T-cell (primary cell): ENCODE data around the gene VMP1. TPM values are rescaled to one million over a fixed set of nuclear protein-coding genes. Genes with fewer than 3 reads are reported as not detected.

Source experiments
- ATAC-seq, 4 experiments: fragments of 200-7000 bp in 3 of 4; fragments of 150-1000 bp in 1 of 4; cut with Tn5 transposase; replicated peaks in 1 of 4; 1 replicate in 3 of 4; 2 replicates in 1 of 4; pipeline ENCODE4 v1.10.0; 2021; ENCODE audit warnings: moderate library complexity in 3 of 4, mild to moderate bottlenecking in 2 of 4, moderate number of reproducible peaks in 1 of 4
- CTCF ChIA-PET, 2 donors: fragments of 300-600 bp; sonication (Branson Sonifier 250); formaldehyde crosslinking; loops; one replicate each; lab custom pipeline; 2022; ENCODE audit warnings: antibody characterized with exemption in 2 of 2; lab: Charles Lee
- POLR2A ChIA-PET, 2 donors: fragments of 300-600 bp; sonication (Branson Sonifier 250); formaldehyde crosslinking; loops; one replicate each; lab custom pipeline; 2022; ENCODE audit warnings: antibody characterized with exemption in 2 of 2; lab: Charles Lee
- DNase-seq, 35 experiments: peaks; one replicate each; pipeline versions ENCODE4 v3.0.0 to v3.0.0-alpha.2; 2013 to 2023
- H3K27ac ChIP-seq: one replicate; pipeline ENCODE4 v1.5.1; 2013; ENCODE audit warnings: low read length
- H3K27me3 ChIP-seq, 2 experiments: replicated peaks in 1 of 2; 1 replicate in 1 of 2; 2 replicates in 1 of 2; pipeline versions ENCODE4 v1.6.1 to v1.7.0; 2013; ENCODE audit warnings: low read length in 1 of 2, mixed read lengths in 1 of 2; ENCODE audit not compliant: control insufficient read depth in 2 of 2, insufficient read depth in 2 of 2; ENCODE audit errors: extremely low read depth in 1 of 2
- H3K36me3 ChIP-seq, 2 donors: 1 replicate in 1 of 2; 2 replicates in 1 of 2; pipeline versions ENCODE4 v1.6.1 to v1.7.0; 2013; ENCODE audit warnings: low read length in 1 of 2; ENCODE audit not compliant: control insufficient read depth in 2 of 2, insufficient read depth in 1 of 2; ENCODE audit errors: extremely low read depth in 1 of 2
- H3K4me1 ChIP-seq, 2 experiments: 1 replicate in 1 of 2; 2 replicates in 1 of 2; pipeline versions ENCODE4 v1.6.1 to v1.7.0; 2013; ENCODE audit warnings: low read length in 2 of 2, mixed read lengths in 1 of 2; ENCODE audit not compliant: insufficient read depth in 2 of 2, control insufficient read depth in 1 of 2; ENCODE audit errors: extremely low read depth in 1 of 2
- H3K4me3 ChIP-seq, 2 donors: 1 replicate in 1 of 2; 2 replicates in 1 of 2; pipeline versions ENCODE4 v1.5.1 to v1.7.0; 2013; ENCODE audit warnings: mild to moderate bottlenecking in 2 of 2, low read length in 1 of 2, moderate library complexity in 1 of 2; ENCODE audit not compliant: control insufficient read depth in 1 of 2; ENCODE audit errors: extremely low read depth in 1 of 2
- H3K9me3 ChIP-seq: 2 replicates; pipeline ENCODE4 v1.7.0; 2013
- H3K27ac Mint-ChIP-seq, 2 donors: one replicate each; pipeline ENCODE4 v1.8.0; 2020 to 2021; ENCODE audit warnings: mild to moderate bottlenecking in 2 of 2, mixed read lengths in 2 of 2
- H3K27me3 Mint-ChIP-seq, 2 donors: one replicate each; pipeline ENCODE4 v1.8.0; 2021 to 2022; ENCODE audit warnings: mixed read lengths in 2 of 2
- H3K36me3 Mint-ChIP-seq: one replicate; pipeline ENCODE4 v1.8.0; 2021; ENCODE audit warnings: mixed read lengths
- H3K4me1 Mint-ChIP-seq, 3 donors: one replicate each; pipeline ENCODE4 v1.8.0; 2020 to 2022; ENCODE audit warnings: mixed read lengths in 3 of 3, mild to moderate bottlenecking in 1 of 3
- H3K4me3 Mint-ChIP-seq, 3 donors: one replicate each; pipeline ENCODE4 v1.8.0; 2020 to 2022; ENCODE audit warnings: mild to moderate bottlenecking in 3 of 3, mixed read lengths in 3 of 3, moderate library complexity in 3 of 3
- H3K9me3 Mint-ChIP-seq, 3 donors: one replicate each; pipeline ENCODE4 v1.8.0; 2020 to 2022; ENCODE audit warnings: mixed read lengths in 3 of 3
- WGBS: methylation state at CpG from one replicate; pipeline ENCODE4 v1.1.5; 2013; ENCODE audit warnings: missing lambda C conversion rate; ENCODE audit not compliant: insufficient coverage; 5-methylcytosine and 5-hydroxymethylcytosine counted together
- total RNA-seq, 35 experiments: library from RNA in 6 of 35; stranded (reverse) in 6 of 35; fragments of 120-200 nt in 1 of 35; gene quantifications; one replicate each; pipeline versions ENCODE4 v1.2.1 to v1.2.4 and lab custom pipeline; 2013 to 2026

VMP1 gene
- total RNA-seq, 5 donors from 2014 or later (not counting 1 experiment from before 2014, with no cell fraction given), result 93.7 to 104 (median 97.6) TPM

- Mint-ChIP-seq H3K4me1 (peaks cover 42 to 79% (median 69%) of the 10 kb centered on the region in 3 donors), H3K4me3 (peak overlapping the region; percentile 39 to 60 (median 56)), H3K9me3 (no peaks in the 10 kb centered on the region), H3K36me3 (peaks cover 3% of the 10 kb centered on the region), H3K27ac (peak overlapping the region; percentile 91 to 94), H3K27me3 (no peaks in the 10 kb centered on the region)
- POLR2A ChIA-PET, result interaction anchor here in 1 of 2 donors (2.7 kb wide), 1 partner anchor 8 kb away, joined by 22 read pairs; no protein-coding TSS in a partner anchor
- Histone ChIP-seq H3K36me3 (no peaks in the 10 kb centered on the region), H3K9me3 (no peaks in the 10 kb centered on the region), H3K4me1 (peaks cover 0 to 38% of the 10 kb centered on the region in 2 experiments), H3K4me3 (peak overlapping the region in 1 of 2 donors; percentile 8), H3K27ac (peak overlapping the region; percentile 64), H3K27me3 (no peaks in the 10 kb centered on the region)
- CTCF ChIA-PET, result interaction anchor here (0.5 to 2.5 kb wide), 5 partner anchors 8 to 82 kb away, joined by 3 to 12 read pairs (median 4); no protein-coding TSS in a partner anchor
- peak in 2 of 35 experiments; percentile 29 to 74 for DNase-seq
- no CpG with 5 or more reads among the region's 4 CpGs for WGBS
- ATAC-seq, result peak; percentile 70 to 78 (median 74)
These were observed 122.0 kb downstream of the VMP1 start for GRCh38 chr17:59829217-59830006.

GRCh38 chr17:59830007-59830630 lies 122.7 kb downstream of the VMP1 start:
- H3K36me3 ChIP-seq, result no peaks in the 10 kb centered on the region
- no peaks in the 10 kb centered on the region for H3K27me3 ChIP-seq
- H3K4me3 Mint-ChIP-seq, result peak overlapping the region in 1 of 3 donors; percentile 32
- H3K4me1 ChIP-seq, result peaks cover 0 to 36% of the 10 kb centered on the region in 2 experiments
- ChIA-PET POLR2A (no interaction called here), CTCF (interaction anchor here (0.5 to 1.7 kb wide), 4 partner anchors 19 to 23 kb away, joined by 3 to 11 read pairs (median 4); no protein-coding TSS in a partner anchor)
- H3K27me3 Mint-ChIP-seq, result no peaks in the 10 kb centered on the region
- H3K36me3 Mint-ChIP-seq, result peaks cover 3% of the 10 kb centered on the region
- peak overlapping the region; percentile 91 to 94 for H3K27ac Mint-ChIP-seq
- H3K9me3 Mint-ChIP-seq, result no peaks in the 10 kb centered on the region
- peak overlapping the region; percentile 64 for H3K27ac ChIP-seq
- no peaks in the 10 kb centered on the region for H3K9me3 ChIP-seq
- DNase-seq (no peak), ATAC-seq (no peak)
- no CpG with 5 or more reads among the region's 3 CpGs for WGBS
- no peak overlapping the region for H3K4me3 ChIP-seq
- H3K4me1 Mint-ChIP-seq, result peaks cover 42 to 79% (median 69%) of the 10 kb centered on the region in 3 donors

- WGBS, result no CpG with 5 or more reads among the region's 1 CpG
- Mint-ChIP-seq H3K27me3 (no peaks in the 10 kb centered on the region), H3K9me3 (no peaks in the 10 kb centered on the region), H3K4me1 (peaks cover 35 to 73% (median 62%) of the 10 kb centered on the region in 3 donors), H3K36me3 (peaks cover 3% of the 10 kb centered on the region), H3K27ac (peak overlapping the region; percentile 72 to 91), H3K4me3 (no peak overlapping the region)
- ChIA-PET CTCF (interaction anchor here (0.5 to 1.1 kb wide), 3 partner anchors 22 to 83 kb away, joined by 3 to 11 read pairs (median 4); no protein-coding TSS in a partner anchor), POLR2A (interaction anchor here (0.6 to 1.1 kb wide), 3 partner anchors 26 to 62 kb away, joined by 3 to 12 read pairs (median 4); no protein-coding TSS in a partner anchor)
- H3K4me1 ChIP-seq, result peaks cover 0 to 32% of the 10 kb centered on the region in 2 experiments
- no peak for ATAC-seq
- peak overlapping the region; percentile 64 for H3K27ac ChIP-seq
- H3K4me3 ChIP-seq, result no peak overlapping the region
- H3K9me3 ChIP-seq, result no peaks in the 10 kb centered on the region
- H3K36me3 ChIP-seq, result no peaks in the 10 kb centered on the region
- DNase-seq, result peak in 1 of 35 experiments; percentile 6
- no peaks in the 10 kb centered on the region for H3K27me3 ChIP-seq
These were observed 123.5 kb downstream of the VMP1 start for GRCh38 chr17:59830846-59831486.

- WGBS, result no CpG with 5 or more reads among the region's 4 CpGs
- ChIA-PET CTCF (interaction anchor here in 1 of 2 donors (0.7 to 0.8 kb wide), 2 partner anchors 19 to 80 kb away, joined by 3 to 4 read pairs; no protein-coding TSS in a partner anchor), POLR2A (interaction anchor here (0.6 kb wide), 2 partner anchors 23 to 28 kb away, joined by 3 to 5 read pairs; no protein-coding TSS in a partner anchor)
- no peak for ATAC-seq
- Histone ChIP-seq H3K4me1 (peaks cover 0 to 32% of the 10 kb centered on the region in 2 experiments), H3K9me3 (no peaks in the 10 kb centered on the region), H3K36me3 (no peaks in the 10 kb centered on the region), H3K4me3 (no peak overlapping the region), H3K27me3 (no peaks in the 10 kb centered on the region), H3K27ac (no peak overlapping the region)
- no peak overlapping the region for H3K4me3 Mint-ChIP-seq
- H3K9me3 Mint-ChIP-seq, result no peaks in the 10 kb centered on the region
- peaks cover 36 to 68% (median 54%) of the 10 kb centered on the region in 3 donors for H3K4me1 Mint-ChIP-seq
- no peaks in the 10 kb centered on the region for H3K27me3 Mint-ChIP-seq
- peak in 1 of 35 experiments; percentile 25 for DNase-seq
- H3K36me3 Mint-ChIP-seq, result peaks cover 3% of the 10 kb centered on the region
- H3K27ac Mint-ChIP-seq, result peak overlapping the region; percentile 6 to 61
These were observed 125.5 kb downstream of the VMP1 start for GRCh38 chr17:59832883-59833379.

- H3K4me3 Mint-ChIP-seq, result peak overlapping the region; percentile 98 to 100 (median 99)
- Histone ChIP-seq H3K36me3 (peaks cover 0 to 10% of the 10 kb centered on the region in 2 donors), H3K27ac (peak overlapping the region; percentile 87), H3K27me3 (no peaks in the 10 kb centered on the region), H3K9me3 (no peaks in the 10 kb centered on the region), H3K4me1 (peaks cover 0 to 16% of the 10 kb centered on the region in 2 experiments), H3K4me3 (peak overlapping the region in 1 of 2 donors; percentile 69)
- ChIA-PET CTCF (interaction anchor here (0.5 to 5.7 kb wide), 13 partner anchors 9 to 219 kb away, joined by 3 to 37 read pairs (median 3); no protein-coding TSS in a partner anchor), POLR2A (interaction anchor here (0.5 to 3.4 kb wide), 15 partner anchors 9 to 203 kb away, joined by 3 to 28 read pairs (median 7); no protein-coding TSS in a partner anchor)
- peaks cover 56 to 58% (median 57%) of the 10 kb centered on the region in 3 donors for H3K4me1 Mint-ChIP-seq
- peaks cover 39% of the 10 kb centered on the region for H3K36me3 Mint-ChIP-seq
- no peaks in the 10 kb centered on the region for H3K27me3 Mint-ChIP-seq
- H3K9me3 Mint-ChIP-seq, result no peaks in the 10 kb centered on the region
- peak; percentile 87 to 93 (median 92) for ATAC-seq
- H3K27ac Mint-ChIP-seq, result peak overlapping the region; percentile 99 to 100
- DNase-seq, result peak in 31 of 35 experiments; percentile 14 to 90 (median 61)
- 4% methylated on average over 4 of the region's 8 CpGs for WGBS
These were observed 130.0 kb downstream of the VMP1 start for GRCh38 chr17:59837308-59838051.
